PC-9 (cell line): Measurements from ENCODE around the gene RAE1.
"Not testable (repeated sequence)": the region's sequence is repeated elsewhere in the genome, so short reads cannot be mapped to it uniquely, and the experiment has no call there.

Experiments used
- EZH2 ChIP-seq: fragments of 200-600 bp; sonication (generic); IDR thresholded peaks from 2 replicates; pipeline ENCODE4 v1.8.0; 2017; ENCODE audit warnings: antibody characterized with exemption, low read depth
- TF ChIP-seq, protein P1 (sequence below): fragments of 200-600 bp; sonication (generic); conservative IDR thresholded peaks from 2 replicates; pipeline ENCODE4 v1.6.1; 2017; ENCODE audit warnings: mixed run types, antibody characterized with exemption, mild to moderate bottlenecking, moderate library complexity

DNA sequence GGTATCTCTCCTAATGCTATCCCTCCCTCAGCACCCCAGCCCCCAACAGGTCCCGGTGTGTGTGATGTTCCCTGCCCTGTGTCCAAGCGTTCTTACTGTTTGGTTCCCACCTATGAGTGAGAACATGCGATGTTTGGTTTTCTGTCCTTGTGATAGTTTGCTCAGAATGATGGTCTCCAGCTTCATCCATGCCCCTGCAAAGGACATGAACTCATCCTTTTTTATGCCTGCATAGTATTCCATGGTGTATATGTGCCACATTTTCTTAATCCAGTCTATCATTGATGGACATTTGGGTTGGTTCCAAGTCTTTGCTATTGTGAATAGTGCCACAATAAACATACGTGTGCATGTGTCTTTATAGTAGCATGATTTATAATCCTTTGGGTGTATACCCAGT is 68.4 kb downstream of the RAE1 start:
- TF ChIP-seq, protein P1, sequence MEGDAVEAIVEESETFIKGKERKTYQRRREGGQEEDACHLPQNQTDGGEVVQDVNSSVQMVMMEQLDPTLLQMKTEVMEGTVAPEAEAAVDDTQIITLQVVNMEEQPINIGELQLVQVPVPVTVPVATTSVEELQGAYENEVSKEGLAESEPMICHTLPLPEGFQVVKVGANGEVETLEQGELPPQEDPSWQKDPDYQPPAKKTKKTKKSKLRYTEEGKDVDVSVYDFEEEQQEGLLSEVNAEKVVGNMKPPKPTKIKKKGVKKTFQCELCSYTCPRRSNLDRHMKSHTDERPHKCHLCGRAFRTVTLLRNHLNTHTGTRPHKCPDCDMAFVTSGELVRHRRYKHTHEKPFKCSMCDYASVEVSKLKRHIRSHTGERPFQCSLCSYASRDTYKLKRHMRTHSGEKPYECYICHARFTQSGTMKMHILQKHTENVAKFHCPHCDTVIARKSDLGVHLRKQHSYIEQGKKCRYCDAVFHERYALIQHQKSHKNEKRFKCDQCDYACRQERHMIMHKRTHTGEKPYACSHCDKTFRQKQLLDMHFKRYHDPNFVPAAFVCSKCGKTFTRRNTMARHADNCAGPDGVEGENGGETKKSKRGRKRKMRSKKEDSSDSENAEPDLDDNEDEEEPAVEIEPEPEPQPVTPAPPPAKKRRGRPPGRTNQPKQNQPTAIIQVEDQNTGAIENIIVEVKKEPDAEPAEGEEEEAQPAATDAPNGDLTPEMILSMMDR = not testable (repeated sequence)
- not testable (repeated sequence) for TF ChIP-seq EZH2
